ENCODE results near the gene KCNJ15.
"Not testable (repeated sequence)": the region's sequence is repeated elsewhere in the genome, so short reads cannot be mapped to it uniquely, and the experiment has no call there.

KCNJ15 gene

DNA sequence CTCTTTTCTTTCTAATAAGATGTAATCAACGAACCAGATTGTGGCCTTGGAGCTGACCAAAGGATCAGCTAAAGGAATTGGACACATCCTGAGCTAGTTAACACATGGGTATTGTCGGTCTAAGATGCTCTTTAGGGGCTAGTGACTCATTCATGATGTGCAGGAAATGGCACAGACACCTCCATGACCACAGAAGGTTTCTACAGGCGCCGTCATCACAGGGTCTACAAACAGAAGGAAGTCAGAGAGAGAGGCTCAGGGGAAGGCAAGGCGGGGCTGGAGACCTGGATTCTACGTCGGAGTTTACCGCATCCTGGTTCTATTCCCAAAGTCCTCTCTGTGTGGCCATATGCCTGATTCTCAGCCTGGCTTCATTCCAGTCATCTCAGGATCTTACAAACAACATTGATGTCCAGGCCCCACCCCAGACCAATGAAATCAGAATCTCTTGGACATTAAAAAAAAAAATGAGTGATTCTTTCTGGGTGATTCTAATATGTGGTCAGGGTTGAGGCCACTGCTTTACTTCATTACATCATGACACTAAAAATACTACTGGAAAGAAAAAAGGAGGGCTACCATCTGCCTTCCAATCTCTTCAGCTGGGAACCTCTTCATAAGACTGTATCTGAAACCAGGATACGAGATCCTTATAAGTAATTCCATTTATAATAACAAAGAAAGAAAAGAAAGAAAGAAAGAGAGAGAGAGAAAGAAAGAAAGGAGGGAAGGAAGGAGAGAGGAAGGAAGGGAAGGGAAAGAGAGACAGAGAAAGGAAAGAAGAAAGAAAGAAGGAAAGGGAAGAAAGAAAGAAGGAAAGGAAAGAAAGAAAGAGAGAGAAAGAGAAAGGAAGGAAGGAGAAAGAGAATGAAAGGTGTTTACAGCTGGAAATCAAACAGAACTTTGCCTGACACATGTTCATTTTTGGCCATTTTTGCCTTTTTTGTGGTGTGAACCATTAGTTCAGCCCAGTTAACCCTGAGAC is 11.6 kb upstream of the KCNJ15 start:
- no peak for DNase-seq

DNA sequence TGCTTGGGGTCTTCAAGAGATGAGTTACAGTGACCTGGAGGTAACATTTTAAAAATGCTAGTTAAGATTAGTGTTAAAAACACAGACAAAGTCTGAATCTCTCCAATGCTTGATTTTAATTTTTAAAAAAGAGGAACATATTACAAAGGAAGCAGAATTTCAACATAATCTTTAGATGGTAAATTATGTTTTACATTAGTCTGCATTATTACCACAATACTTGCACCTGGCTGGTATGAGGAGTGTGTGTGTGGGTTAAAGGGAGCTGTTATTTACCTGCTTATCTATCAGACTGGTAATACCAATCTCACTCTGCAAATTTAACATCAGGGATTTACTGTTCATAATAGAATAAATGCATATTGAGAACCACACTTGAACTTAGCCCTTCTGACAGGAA is 10.3 kb upstream of the KCNJ15 start:
- DNase-seq, result no peak

DNA sequence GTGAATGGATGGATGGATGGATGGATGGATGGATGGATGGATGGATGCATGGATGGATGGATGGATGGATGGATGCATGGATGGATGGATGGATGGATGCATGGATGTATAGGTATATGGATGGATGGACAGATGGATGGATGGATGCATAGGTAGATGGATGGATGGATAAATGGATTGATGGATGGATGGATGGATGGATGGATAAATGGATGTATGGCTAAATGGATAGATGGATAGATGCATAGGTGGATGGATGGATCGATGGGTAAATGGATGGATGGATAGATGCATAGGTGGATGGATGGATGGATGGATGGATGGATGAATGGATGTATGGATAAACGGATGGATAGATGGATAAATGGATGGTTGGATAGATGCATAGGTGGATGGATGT is 9.7 kb upstream of the KCNJ15 start:
- not testable (repeated sequence) for DNase-seq

DNA sequence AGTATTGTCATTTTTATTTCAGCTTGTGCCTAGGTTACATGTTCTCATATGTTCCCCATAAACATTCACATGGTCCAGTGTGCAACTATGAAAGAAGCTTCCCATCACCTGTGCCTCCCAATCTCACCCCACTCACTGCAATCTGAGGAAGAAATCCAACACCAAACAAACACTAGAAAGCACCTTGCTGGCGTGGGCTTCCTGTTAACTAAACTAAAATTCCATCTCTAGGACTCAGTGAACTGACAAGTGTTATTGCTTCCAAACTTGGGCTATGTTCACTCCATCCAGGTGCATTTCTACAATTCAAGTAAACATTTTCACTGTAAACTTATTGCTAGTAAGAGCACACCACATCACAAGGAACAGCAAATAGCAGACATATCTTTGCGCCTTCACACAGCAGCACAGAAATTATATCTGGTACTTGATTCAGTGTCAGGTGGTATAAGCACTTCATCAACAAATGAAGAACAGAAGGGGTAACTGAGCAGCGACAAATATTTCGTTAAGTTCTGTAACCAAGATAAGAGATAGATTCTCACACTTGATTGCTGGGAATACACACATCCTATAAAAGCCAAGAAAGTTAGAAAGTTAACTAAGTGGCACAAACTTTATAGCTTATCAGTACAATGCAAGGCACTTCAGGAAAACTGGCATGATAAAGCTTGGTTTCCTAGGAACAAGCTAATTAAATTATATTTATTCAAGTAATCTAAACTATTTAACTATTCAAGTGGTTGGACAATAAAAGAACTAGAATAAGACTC is 8.9 kb upstream of the KCNJ15 start:
- DNase-seq, result no peak

DNA sequence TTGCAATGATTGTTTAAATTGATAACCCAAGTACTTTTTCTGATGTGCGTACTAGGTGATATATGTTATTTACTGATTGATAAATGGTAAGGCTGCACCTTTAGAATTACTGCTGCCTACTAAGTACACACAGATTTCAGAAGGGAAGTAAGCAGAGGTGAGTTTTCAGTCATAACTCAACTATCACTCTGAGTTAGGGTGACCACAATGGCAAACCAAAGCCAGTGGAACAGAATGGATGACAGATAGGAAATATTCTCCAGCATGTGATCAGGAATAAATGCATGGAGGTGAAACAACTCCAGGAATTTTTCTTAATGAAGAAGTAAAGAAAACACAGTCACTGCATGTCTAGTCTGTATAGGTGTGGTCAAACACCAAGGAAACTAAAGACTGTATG is 7.5 kb upstream of the KCNJ15 start:
- DNase-seq, result no peak

DNA sequence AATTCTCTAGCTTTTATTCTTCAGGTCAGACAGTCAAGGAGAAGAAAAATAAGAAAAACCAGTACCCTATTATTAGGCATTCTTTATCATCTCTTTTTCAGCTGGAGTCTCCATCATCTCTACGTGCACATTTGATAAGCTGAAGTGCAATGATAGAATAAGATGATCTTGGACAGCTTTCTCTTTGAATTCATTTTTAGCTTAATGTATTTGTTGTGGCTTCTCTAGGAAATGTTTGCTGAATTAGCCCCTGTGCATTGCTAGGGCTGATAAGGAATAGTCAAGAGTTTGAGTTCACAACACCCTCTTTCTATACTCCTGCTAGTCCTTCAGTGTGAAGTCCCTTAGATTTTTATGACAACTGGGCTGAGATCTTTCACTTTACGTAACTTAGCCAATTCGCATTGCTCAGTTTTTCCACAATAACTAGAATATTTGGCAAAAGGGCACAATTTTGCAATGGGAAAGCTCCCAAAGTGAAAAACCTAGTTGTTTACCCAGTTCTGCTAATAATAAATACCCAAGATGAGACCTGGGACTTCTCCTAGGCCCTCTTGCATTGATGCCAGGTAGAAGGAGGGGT is 7.0 kb upstream of the KCNJ15 start:
- DNase-seq, result no peak

DNA sequence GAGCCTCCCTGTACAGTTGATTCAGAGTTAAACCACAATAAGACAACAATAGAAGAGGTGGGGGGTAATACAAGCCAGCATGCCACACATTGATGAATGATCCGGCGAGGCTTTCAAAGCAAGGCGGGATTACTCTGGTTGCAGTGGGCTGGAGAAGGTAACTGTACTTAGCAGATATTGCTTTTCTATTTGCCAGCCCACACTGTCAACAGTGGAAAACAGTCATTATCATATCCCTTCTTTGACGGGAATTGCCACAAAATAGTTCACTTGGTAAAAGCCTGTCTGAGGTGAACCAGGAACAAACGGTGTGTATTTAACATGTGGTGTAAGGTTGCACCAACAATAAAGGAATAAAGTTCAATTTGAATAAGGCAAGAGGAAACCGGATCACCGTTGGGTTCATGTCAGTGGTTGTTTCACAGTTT is 5.8 kb upstream of the KCNJ15 start:
- no peak for DNase-seq

DNA sequence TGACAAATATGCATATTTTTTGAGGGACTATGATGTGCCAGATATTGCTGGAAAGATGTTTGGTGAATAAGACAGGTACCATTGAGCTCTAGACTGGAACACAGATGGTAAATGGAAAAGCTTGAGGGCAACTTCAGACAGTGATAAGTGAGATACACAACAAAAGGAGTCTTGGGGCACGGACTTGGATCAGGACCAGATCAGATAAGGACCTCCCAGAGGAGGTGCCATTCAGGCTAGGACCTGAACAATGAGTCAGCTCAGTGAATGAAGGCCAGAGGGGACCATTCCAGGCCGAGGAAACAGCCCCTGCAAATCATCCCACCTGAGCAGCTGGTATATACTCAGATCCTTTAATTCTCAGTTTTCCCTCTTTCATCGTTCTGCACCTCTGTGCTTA is 1.8 kb upstream of the KCNJ15 start:
- no peak for DNase-seq

DNA sequence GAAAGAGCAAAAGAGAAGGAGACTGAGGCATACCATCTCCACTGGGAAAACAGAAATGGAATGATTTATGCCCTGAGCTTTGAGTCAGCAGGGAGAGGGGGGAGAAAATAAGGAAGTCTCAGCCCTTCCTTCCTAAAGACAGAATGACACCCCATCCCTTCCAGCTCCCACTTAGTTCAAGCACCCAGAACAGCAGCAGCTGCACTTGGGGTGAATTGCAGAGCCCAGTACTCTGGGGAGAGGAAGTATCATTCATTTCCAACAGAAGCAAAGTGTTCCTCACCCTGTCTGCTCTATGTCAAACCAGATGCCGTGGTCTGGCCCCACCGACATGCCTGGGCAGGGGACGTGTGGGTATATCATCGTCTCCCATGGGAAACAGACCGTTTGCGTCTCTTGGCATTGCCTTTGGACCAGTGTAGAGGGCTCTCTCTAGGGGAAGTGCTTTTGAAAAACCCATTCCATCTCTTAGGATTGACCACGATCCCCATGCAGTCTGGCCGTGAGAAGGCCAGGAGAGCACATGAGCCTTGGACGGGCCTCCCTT is 1.1 kb upstream of the KCNJ15 start:
- DNase-seq, result no peak

DNA sequence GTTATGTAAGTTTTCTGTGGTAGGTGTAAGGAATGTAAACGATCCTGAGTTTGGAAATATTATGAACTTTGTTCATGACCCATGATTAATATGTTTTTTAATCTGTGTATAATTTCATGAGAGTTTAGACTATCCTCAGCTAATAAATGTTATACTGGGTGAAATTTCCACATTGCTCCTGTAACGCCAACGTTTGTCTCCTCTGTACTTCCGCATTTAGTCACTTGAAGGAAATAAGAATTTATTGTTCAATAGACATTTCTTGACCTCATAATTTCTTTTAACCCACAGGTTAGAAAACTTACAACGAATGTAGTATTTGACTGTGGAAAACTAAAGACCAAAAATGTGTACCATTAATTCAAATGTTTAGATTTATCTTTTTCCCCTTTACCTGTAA is 876 bp downstream of the KCNJ15 start:
- DNase-seq, result no peak

DNA sequence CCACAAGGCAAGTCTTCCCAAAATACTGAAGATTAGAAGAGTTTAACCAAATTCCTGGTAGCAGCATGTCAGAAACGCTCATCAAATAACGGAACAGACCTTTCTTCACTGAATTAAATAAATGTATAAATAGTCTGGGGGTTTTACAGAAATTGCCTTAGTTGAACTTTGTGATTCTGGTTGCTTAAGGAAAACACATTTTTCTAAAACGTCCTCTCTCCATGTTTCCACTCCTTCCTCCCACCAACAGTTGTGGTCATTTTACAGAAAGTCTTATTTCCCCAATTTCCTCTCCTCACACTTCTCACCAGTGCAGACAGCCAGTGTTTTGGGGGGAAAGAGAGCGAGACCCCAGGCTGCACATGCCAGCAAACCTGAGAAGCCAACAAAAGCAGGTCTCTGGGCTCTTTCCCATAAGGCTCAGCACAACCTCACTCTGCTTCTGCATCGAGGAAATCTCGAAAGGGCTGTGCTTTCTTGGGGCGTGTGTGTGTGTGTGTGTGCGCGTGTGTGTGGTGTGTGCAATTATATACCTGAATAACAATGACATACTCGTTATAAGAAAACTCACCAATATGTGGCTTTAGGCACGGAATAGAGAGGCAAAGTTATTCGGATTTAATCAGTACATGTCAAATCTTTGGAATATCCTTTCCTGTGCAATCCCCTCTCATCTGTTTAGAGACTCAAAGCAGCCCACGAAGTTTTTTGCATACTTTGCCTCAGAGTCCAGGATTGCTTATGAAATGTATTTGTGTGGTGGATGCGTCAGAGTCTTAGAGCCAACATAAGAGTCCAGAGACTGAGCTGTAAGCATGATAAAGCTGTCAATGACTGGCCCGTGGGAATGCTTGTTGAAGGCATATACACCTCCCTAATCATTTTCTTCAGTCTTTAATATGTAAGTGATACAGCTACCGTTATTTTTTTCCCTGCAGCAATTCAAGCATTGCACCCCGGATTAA is 2.0 kb downstream of the KCNJ15 start:
- DNase-seq, result no peak

DNA sequence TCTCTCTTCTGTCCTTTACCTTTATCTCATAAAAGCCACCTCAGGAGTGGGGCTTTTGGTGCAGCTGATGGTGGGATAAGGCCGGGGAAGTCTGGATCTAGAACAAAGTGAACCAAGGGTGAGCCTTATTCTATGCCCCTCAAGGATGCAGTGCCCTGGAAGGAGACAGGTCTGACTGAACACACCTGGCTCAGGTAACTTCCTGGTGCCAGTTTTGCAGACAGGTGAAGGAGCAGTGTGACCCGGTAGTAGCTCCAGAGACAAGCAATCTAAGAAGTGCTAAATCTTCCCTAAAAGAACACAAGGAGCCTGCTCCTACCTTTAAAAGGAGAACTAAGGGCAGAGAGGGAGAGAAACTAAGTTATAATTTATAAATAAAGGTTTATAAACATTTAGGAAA is 2.9 kb downstream of the KCNJ15 start:
- DNase-seq, result no peak

DNA sequence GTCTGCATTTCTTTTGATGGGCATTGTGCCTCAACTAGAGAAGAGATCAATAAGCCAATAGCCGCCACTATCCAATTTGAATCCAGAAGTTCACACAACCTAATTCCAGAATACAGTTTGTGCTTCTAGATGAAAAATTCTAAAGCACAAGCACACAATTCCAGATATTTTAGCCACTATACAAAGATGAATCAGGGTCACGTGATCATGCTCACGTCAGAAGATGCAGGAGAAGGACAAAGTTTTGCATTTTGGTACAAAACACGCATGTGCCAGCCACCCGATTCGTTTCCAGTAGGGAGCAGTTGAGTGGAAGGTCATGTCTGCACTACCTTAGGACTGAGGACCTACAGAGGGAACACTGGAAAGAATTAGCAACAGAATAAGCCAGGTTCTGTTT is 3.6 kb downstream of the KCNJ15 start:
- no peak for DNase-seq

DNA sequence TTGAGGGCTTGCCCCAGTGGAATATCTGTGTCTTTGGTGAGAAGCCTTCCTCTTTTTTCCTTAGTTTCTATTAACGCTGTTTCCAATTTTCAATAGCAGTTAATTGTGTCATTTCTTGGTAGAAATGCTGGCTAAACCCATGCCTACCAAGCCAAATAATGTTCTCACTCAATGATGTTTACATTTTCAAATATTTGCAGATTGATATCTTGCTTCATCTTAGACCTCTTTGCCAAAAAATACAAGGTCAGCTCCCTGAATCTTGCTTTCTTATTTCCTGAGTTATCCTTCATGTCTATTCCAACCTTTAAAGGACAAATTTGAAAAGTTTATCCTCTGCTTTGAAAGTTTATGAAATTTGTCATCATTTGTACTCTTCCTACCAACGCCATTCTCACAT is 5.1 kb downstream of the KCNJ15 start:
- no peak for DNase-seq

DNA sequence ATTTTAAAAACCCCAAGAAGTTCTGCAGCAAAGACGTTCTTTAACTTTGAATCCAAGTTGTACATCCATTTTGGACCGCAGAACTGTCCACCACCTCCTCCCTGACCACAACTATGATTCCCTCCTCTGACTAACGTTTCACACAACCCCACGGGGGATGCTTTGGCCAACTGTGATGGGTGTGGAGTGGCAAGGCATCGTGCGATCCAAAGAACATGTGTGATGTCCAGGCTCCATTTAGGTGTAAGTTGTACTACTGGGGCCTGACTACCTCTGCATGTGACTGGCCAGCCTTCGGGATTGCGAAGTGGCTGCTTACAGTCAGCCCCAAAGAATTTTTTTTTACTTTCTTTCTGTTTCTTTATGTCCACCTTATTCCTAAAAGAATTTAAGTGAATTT is 6.7 kb downstream of the KCNJ15 start:
- DNase-seq, result no peak

DNA sequence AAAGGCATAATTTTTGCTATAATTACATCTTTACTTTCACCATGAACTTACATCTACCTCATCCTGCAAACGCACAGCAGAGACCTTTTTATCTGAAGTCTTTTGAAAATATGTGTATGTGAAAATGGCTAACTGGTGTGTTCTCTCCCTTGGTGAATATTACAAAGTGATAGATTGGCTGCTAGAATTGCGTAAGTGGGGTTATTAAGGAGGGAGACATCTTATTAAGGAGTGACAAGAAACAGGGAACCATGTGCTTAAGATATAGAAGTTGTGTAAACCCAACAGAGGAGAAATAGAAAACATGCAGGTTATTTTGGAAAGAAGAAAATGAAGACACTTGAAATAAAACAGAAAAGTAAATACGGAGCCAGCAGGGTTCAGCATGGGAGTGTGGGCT is 7.8 kb downstream of the KCNJ15 start:
- no peak for DNase-seq

DNA sequence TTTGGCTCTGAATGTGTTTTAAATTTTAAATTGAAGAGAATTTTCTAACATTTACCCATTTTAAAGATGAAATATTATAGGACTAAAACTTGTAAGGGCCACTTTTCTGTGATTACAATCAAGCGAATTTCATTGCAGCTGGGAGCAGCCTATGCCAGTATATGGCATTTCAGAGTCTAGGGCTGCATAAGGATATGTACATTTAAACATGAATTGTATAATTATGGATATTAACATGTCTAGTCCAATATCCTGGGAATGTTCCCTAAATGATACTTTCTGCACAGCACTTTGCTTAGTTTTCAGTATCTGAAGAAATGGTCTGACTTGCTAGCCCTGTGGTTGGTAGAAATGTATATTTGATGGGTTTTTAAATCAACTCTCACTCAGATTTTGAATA is 8.4 kb downstream of the KCNJ15 start:
- DNase-seq, result no peak

DNA sequence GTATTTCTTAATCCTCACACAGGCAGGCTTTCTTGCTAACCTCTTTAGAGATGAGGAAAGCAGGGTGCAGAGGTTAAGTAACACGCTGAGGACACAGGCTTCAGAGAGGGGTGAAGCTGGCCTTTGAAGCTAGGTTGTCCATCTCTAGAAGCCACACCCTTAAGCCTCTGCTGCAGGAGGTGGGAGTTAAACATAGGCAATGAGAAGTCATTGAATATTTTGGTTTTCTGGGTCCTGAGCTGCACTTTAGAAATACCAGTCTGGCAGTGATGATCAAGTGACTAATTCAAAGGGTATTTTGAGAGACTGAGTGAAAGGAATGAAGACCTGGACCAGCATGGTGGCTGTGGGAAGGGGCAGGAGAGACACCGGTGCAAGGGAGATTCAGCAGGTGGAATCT is 9.9 kb downstream of the KCNJ15 start:
- DNase-seq, result no peak

DNA sequence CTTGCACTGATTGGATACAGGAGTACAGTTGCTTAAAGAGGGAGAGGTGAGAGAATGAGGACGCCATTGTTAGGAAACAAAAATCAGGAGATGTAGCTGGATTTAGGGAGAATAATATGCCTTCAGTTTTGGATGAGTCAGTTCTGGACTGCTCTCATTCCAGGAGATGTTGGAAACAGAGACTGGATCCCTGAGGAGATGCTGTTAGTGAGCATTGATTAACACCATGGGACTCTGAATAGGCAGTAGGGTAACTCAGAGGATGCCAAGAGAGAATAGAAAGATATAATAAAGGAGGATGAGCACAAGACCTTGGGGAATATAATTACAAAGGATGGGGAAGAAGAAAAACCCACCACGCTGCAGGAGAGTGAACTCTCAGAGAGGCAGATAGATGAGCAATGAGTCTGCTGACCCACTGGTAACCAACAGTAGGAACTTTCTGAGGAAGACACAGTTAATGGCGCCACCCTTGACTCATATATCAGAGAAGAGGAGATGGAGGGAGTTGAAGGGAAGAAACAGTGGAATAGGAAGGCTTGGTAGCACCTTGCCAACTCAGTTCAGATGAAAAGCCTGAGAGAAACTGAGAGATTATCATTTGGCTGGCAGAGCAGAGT is 10.5 kb downstream of the KCNJ15 start:
- no peak for DNase-seq

DNA sequence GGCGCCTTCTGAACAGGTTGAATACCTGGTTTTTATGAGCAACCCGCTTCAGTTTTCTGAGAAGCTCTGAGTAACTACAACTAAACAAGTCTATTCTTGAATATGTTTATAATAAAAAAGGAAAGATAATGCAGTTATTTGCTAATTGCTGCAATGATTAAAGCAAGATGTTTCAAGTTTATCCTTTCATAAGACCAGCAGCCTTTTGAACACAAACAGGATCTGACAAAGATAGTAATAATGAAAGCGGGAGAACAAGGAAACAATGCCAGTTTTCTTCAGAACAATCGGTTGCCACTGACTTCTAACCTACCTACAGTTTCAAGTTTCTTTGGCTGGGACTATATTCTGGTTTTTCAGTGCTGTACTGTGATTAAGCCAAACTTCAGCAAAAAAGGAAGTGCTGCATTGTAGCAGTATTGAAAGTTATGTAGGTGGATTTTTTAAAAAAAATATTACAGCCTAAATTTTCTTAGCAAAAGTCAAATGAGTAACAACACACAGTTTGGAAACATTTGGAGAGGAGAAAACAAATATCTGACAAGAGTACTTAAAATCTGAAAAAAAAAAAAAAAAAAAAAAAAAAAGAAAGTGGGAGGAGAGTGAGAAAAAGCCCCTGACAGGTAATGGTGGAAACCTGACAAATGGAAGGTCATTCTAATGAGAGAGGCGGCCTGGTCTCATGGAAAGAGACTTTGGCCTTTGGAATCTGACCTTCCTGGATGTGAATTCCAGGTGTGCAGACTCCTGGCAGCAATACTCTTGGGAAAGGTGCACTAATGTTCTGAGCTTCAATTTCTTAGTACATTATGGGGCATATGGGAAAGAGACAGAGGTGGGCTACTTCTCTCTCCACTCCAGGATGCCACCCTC is 11.4 kb downstream of the KCNJ15 start:
- no peak for DNase-seq

Data from NCI-H1436 treated with DMSO at 0.1 percent for 48 hours (cell line).